Ovary (tissue), 9 donors: ENCODE results near the gene GNA12. TPM values are rescaled to one million over a fixed set of nuclear protein-coding genes. Genes with fewer than 3 reads are reported as not detected.

Source experiments
- DNase-seq, 5 donors: peaks; one replicate each; pipeline ENCODE4 v3.0.0-alpha.2; 2019 to 2020
- H3K27ac ChIP-seq, 2 donors: fragments of 200-600 bp; one replicate each; pipeline versions ENCODE4 v1.5.1 to v1.8.0; 2019 to 2022
- H3K27me3 ChIP-seq: fragments of 200-600 bp; one replicate; pipeline ENCODE4 v1.8.0; 2022
- H3K36me3 ChIP-seq: fragments of 200-600 bp; sonication (generic); one replicate; pipeline ENCODE4 v1.5.1; 2019
- H3K4me1 ChIP-seq: one replicate; pipeline ENCODE4 v1.8.1; 2013; ENCODE audit warnings: mild to moderate bottlenecking, moderate library complexity; ENCODE audit not compliant: insufficient read depth
- H3K4me3 ChIP-seq: fragments of 200-600 bp; sonication (generic); one replicate; pipeline ENCODE4 v1.5.1; 2017
- H3K9me3 ChIP-seq, 2 donors: fragments of 200-600 bp in 1 of 2; sonication (generic) in 1 of 2; one replicate each; pipeline versions ENCODE4 v1.5.1 to v1.8.1; 2013 to 2019; ENCODE audit warnings: mild to moderate bottlenecking in 1 of 2, moderate library complexity in 1 of 2
- CTCF ChIP-seq, 3 donors: fragments of 450-650 bp in 2 of 3; fragments of 200-600 bp in 1 of 3; IDR thresholded peaks; one replicate each; pipeline versions ENCODE4 v1.5.1 to v1.8.0; 2016 to 2022; ENCODE audit warnings: antibody characterized with exemption in 3 of 3, mild to moderate bottlenecking in 1 of 3
- EP300 ChIP-seq: sonication (generic); formaldehyde crosslinking; IDR thresholded peaks from one replicate; pipeline ENCODE4 v1.6.1; 2017; ENCODE audit warnings: antibody characterized with exemption
- POLR2A ChIP-seq: fragments of 450-650 bp; IDR thresholded peaks from one replicate; pipeline ENCODE4 v1.6.1; 2017; ENCODE audit warnings: antibody characterized with exemption, mild to moderate bottlenecking, moderate library complexity
- WGBS, 3 donors: extraction: QIAGEN DNeasy Blood & Tissue Kit in 1 of 3; methylation state at CpG; one replicate each; pipeline versions ENCODE4 v1.1.5 to v1.1.7; 2013 to 2017; 5-methylcytosine and 5-hydroxymethylcytosine counted together
- intact Hi-C, 4 donors: fragments of 100-400 bp; cut with DNase I; formaldehyde crosslinking; loops; one replicate each; pipeline versions ENCODE4 v1.11.0 to v1.15.1; 2022 to 2023
- polyA plus RNA-seq, 2 donors: library from polyadenylated mRNA; stranded (reverse); fragments of 200-250 nt in 1 of 2; fragments of 350-450 nt in 1 of 2; fragmentation: Illumina TruSeq in 1 of 2; extraction: RNeasy Lipid Tissue Mini Kit (QIAGEN cat#74804) in 1 of 2; gene quantifications; one replicate each; pipeline ENCODE4 v1.2.3, GENCODE V29; 2013 to 2014
- total RNA-seq, 7 donors: library from RNA; depleted of rRNA in 2 of 7; stranded (reverse); fragments of >200 nt in 2 of 7; fragmentation: NEBNext Ultra II Directional in 3 of 7; extraction: Animal tissue kit (Norgen Biotek cat#: 25700) in 3 of 7; gene quantifications; one replicate each; pipeline versions ENCODE4 v1.1.0 to v1.2.4, GENCODE V29; 2016 to 2023
- donor health status: DM: no; HTN: no; CAD: no; lungs with moderate emphysema.
- donor health status: DM: no; HTN: no; CAD: no.
- donor health status: Bipolar disorder and iron deficiency.
- donor health status: DM: yes; HTN: yes; CAD: no.
- donor health status: DM: no; HTN: no; CAD: no.
- donor health status: DM: yes; HTN: yes; CAD: no.

Gene GNA12
- total and polyA plus RNA-seq, 9 donors: 13.4 to 94.4 (median 65.5) TPM

- H3K36me3 ChIP-seq: no peaks in the 10 kb centered on the region
- no peak overlapping the region for H3K4me3 ChIP-seq
- WGBS, 3 donors: 66 to 85% (median 73%) methylated on average over 3 of the region's 3 CpGs
- no peak overlapping the region for H3K27ac ChIP-seq
- TF ChIP-seq CTCF (IDR thresholded peaks at IDR 0.05) (no peak), EP300 (no peak), POLR2A (no peak)
- H3K4me1 ChIP-seq: peaks cover 4% of the 10 kb centered on the region
- H3K27me3 ChIP-seq: no peaks in the 10 kb centered on the region
- H3K9me3 ChIP-seq: no peaks in the 10 kb centered on the region
- intact Hi-C loops: no loop called here
- no peak for DNase-seq
These were observed 34.2 kb upstream of the GNA12 start for GRCh38 chr7:2878306-2878705.

- no peaks in the 10 kb centered on the region for H3K27me3 ChIP-seq
- H3K4me1 ChIP-seq: peaks cover 4% of the 10 kb centered on the region
- no peaks in the 10 kb centered on the region for H3K9me3 ChIP-seq
- intact Hi-C loops: no loop called here
- H3K4me3 ChIP-seq: no peak overlapping the region
- DNase-seq: no peak
- H3K36me3 ChIP-seq: no peaks in the 10 kb centered on the region
- WGBS, 3 donors: 51 to 57% (median 54%) methylated on average over 24 of the region's 24 CpGs
- TF ChIP-seq POLR2A (no peak), EP300 (no peak), CTCF (IDR thresholded peaks at IDR 0.05) (no peak)
- H3K27ac ChIP-seq: no peak overlapping the region
These were observed 32.1 kb upstream of the GNA12 start for GRCh38 chr7:2876031-2876731.

GRCh38 chr7:2873686-2874551 is 29.8 kb upstream of the GNA12 start:
- DNase-seq: peak in 1 of 5 donors; percentile 20
- peak overlapping the region in 1 of 2 donors; percentile 49 for H3K27ac ChIP-seq
- TF ChIP-seq EP300 (no peak), CTCF (IDR thresholded peaks at IDR 0.05) (no peak), POLR2A (no peak)
- no peaks in the 10 kb centered on the region for H3K9me3 ChIP-seq
- no peak overlapping the region for H3K4me3 ChIP-seq
- H3K4me1 ChIP-seq: peaks cover 10% of the 10 kb centered on the region
- intact Hi-C loops: no loop called here
- no peaks in the 10 kb centered on the region for H3K36me3 ChIP-seq
- WGBS, 3 donors: 54 to 67% (median 64%) methylated on average over 7 of the region's 7 CpGs
- no peaks in the 10 kb centered on the region for H3K27me3 ChIP-seq

- 72 to 79% (median 76%) methylated on average over 10 of the region's 10 CpGs for WGBS, 3 donors
- Histone ChIP-seq H3K9me3 (no peaks in the 10 kb centered on the region), H3K4me3 (no peak overlapping the region), H3K4me1 (peaks cover 10% of the 10 kb centered on the region), H3K36me3 (no peaks in the 10 kb centered on the region), H3K27ac (no peak overlapping the region), H3K27me3 (no peaks in the 10 kb centered on the region)
- no peak for TF ChIP-seq CTCF (IDR thresholded peaks at IDR 0.05)
- TF ChIP-seq EP300: no peak
- TF ChIP-seq POLR2A: no peak
- intact Hi-C loops: no loop called here
- no peak for DNase-seq
These were observed 29.0 kb upstream of the GNA12 start for GRCh38 chr7:2873146-2873545.
